NK-92 (cell line): Measurements from ENCODE around the gene TPD52L1.
"Not testable (repeated sequence)": the region's sequence is repeated elsewhere in the genome, so short reads cannot be mapped to it uniquely, and the experiment has no call there.

ENCODE experiments used
- DNase-seq: peaks from one replicate; lab custom pipeline; 2025; ENCODE audit not compliant: unreplicated experiment; lab: John Stamatoyannopoulos, UW

The TPD52L1 gene, protein sequence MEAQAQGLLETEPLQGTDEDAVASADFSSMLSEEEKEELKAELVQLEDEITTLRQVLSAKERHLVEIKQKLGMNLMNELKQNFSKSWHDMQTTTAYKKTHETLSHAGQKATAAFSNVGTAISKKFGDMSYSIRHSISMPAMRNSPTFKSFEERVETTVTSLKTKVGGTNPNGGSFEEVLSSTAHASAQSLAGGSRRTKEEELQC

GRCh38 chr6:125153391-125154117, at the start of gene TPD52L1:
TSS of gene TPD52L1 (plus strand) at chr6:125153773. CDS start at chr6:125153952, 179 bp downstream.
- no peak for DNase-seq

GRCh38 chr6:125104425-125104824, 49.1 kb upstream of the TPD52L1 start:
- no peak for DNase-seq

DNA sequence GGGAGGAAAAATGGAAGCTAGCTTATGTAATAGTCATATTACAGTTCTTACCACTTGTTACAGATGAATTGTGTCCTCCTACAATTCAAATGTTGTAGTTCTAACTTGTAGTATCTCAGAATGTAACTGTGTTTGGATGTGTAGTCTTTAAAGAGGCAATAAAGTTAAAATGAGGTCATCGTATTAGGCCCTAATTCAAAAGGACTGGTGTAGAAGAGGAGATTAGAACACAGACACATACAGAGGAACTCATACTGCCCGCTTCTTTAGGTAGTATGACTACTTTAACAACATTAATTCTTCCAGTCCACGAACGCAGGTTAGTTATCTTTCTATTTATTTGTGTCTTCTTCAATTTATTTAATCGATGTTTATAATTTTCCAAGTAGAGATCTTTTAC, 46.5 kb upstream of the TPD52L1 start:
- DNase-seq = no peak

- no peak for DNase-seq
Measured at GRCh38 chr6:125107896-125108295, 45.7 kb upstream of the TPD52L1 start.

DNA sequence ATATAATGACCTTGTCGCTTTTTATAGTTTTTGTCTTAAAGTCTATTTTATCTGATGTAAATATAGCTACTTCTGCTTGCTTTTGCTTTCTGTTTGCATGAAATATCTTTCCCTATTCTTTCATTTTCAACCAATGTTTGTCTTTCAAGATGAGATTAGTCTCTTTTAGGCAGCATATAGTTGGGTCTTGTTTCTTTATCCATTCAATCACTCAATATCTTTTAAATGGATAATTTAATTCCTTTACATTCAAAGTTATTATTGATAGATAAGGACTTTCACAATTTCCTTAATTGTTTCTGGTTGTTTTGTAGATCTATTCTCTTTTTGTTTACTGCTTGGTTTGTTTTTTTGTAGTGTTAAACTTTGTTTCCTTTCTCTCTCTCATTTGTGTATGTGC, 43.5 kb upstream of the TPD52L1 start:
- DNase-seq = no peak

DNA sequence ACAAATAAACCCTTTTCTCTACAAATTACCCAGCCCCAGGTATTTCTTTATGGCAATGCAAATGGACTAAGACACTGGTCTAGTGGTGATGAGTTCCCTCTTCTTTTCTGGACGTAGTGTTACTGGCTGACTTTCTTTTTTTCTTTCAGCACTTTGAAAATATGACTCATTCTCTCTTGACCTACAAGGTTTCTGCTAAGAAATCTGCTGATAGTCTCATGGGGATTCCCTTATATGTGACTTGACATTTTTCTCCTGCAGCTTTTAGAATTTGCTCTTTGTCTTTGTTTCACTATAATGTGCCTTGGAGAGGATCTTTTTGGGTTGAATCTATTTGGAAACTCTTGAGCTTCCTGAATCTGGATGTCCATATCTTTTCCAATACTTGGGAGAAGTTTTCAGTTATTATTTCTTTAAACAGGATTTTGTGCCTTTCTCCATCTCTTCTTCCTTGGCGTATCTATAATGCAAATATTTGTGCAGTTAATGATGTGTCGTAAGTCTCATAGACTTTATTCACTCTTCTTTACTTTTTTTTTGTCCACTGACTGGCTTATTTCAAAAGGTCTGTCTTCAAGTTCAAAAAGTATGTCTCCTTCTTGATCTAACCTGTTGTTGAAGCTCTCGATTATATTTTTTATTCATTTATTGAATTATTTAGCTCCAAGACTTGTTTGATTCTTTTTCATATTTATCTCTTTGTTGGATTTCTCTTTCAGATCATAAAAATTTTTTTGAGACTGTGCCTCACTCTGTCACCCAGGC, 42.2 kb upstream of the TPD52L1 start:
- no peak for DNase-seq

DNA sequence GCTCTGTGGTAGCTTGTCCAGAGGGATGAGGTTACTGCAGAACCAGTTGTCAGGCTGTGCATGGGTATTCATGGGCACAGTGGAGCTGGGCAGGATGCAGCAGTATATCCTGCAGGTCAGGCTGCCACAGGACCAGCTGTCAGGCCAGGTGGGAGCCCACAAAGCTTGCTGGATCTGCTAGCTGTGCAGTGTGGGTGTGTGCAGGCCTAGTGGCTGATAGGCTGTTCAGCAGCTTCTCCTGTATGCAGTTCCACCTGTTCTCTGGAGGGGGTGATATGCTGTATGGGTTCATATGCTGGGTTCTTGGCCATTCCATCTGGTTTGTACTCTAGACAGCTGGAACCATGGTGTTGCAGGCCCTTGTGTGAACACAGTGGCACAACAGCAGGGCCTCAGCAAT, 40.6 kb upstream of the TPD52L1 start:
- no peak for DNase-seq

DNA sequence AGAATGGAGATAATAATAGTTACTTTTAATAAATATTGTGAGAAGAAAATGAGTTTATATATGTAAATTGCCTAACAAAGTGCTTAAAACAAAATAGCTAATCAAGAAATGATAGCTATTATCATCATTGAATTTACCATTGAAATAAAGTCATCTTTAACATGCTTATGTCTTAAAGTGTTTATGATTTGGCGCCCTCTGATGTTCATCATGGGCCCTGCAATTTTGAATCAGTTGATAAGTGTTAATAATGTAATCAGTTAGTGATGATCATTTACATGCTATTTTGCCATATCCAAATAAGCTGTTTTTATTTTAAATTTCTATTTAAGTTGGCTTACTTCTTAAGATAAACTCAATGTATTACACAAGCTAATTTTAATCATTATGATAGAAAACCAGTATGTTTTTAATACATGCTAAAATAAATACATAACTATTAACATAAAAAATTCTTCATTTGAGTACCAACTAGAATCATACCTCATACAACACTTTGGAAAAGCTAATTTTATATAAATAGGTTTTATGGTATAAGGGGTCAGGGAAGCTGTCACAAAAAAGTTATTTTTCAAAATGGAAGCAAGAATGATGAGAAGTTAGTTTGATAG, 39.2 kb upstream of the TPD52L1 start:
- DNase-seq = no peak

- DNase-seq = no peak
Measured at GRCh38 chr6:125116170-125116569, 37.4 kb upstream of the TPD52L1 start.

DNA sequence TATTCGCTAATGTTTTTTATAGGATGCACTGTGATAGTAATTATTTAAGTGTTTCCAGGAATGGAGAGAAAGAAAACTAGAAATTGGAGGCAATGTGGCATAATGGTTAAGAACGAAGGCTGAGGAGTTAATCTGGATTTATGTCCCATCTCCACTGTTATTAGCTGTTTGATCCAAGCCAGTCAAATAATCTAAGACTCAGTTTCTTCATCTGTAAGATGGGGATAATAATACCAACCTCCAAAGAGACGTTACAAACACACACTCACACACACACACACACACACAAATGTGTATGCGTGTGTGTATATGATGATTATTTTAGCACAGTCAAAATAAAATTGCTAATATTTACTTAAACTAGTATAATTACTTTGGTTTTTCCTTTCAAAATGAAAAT, 36.9 kb upstream of the TPD52L1 start:
- no peak for DNase-seq

- no peak for DNase-seq
Measured at GRCh38 chr6:125117818-125118217, 35.8 kb upstream of the TPD52L1 start.

DNA sequence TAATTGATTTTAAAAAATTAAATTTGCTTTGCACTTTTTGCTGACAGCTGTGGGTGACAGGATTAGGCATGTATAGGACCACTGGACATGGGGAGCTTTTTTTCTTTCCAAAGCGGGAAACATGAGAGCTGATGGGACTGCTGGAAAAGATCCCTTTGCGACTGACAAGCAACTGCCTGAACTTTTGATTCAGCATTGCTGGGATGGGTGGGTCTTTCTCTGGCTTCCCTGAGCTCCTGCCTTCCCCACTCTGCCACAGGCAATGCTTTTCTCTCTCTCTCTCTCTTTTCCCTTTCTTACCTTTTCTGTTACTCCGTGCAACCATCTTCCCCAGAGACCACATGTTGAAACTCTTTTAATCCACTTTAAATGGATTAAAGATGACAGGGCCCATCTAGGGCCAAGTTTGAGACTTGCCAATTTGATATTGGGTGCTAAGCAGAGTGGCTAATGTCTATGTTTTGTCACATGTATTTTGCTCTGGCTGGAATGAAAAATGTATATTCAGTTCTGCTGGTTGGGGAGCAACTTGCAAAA, 33.5 kb upstream of the TPD52L1 start:
- no peak for DNase-seq

- DNase-seq = no peak
Measured at GRCh38 chr6:125121894-125122293, 31.7 kb upstream of the TPD52L1 start.

- no peak for DNase-seq
Measured at GRCh38 chr6:125123051-125123450, 30.5 kb upstream of the TPD52L1 start.

DNA sequence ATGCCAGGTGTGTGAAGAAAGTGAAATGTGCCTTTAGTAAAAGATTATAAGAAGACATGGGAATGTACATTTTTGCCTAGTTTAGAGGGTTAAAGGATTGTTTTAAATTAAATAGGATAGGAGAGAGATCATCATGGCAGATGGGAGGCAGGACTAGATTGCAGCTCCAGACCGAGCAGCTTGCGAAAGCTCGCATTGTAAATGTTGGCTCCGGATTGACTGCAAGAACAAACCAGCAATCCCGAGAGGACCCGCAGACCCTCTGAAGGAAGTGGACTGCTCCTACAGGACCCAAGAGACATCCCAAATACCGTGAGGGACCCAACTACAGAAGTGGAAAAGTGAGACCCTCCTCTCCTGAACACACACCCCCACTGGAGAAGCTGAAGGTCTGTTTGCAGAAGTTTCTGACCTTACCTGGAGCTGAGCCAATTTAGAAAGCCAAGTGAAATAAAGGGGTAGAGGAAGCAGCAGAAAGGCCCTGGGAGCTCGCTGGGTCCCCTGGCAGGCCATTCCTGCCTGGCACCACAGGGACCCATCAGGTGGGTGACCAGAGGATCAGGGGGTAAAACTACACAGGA, 30.0 kb upstream of the TPD52L1 start:
- no peak for DNase-seq

- DNase-seq = no peak
Measured at GRCh38 chr6:125124049-125124669, 29.4 kb upstream of the TPD52L1 start.

DNA sequence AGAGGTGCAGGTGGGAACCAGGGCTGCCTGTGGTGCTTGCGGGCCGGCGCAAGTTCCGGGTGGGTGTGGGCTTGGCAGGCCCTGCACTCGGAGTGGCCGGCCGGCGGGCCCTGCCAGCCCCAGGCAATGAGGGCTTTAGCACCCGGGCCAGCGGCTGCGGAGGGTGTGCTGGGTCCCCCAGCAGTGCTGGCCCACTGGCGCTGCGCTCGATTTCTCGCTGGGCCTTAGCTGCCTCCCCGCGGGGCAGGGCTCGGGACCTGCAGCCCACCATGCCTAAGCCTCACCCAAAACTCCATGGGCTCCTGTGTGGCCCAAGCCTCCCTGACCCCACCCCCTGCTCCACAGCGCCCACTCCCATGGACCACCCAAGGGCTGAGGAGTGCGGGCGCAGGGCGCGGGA, 27.7 kb upstream of the TPD52L1 start:
- DNase-seq = not testable (repeated sequence)

GRCh38 chr6:125129354-125129753, 24.2 kb upstream of the TPD52L1 start:
- no peak for DNase-seq

DNA sequence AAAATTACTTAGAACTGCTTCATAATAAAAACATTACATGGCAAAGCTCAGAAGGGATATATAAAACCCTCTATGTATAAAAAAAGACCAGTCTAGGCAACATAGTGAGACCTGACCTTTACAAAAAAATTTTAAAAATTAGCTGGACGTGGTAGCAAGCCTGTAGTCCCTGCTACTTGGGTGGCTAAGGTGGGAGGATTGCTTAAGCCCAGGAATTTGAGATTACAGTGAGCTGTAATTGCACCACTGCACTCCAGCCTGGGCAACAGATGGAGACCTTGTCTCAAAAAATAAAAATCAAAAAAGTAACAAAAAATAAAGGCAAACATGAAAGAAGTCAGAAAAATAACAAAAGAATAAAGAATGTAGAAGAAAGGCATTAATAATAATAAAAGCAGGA, 21.5 kb upstream of the TPD52L1 start:
- no peak for DNase-seq

GRCh38 chr6:125136378-125136777, 17.2 kb upstream of the TPD52L1 start:
- DNase-seq = no peak

- DNase-seq = no peak
Measured at GRCh38 chr6:125138083-125138482, 15.5 kb upstream of the TPD52L1 start.
